ENCODE results near the gene PI4KB.
"Not testable (repeated sequence)": the region's sequence is repeated elsewhere in the genome, so short reads cannot be mapped to it uniquely, and the experiment has no call there.

The PI4KB gene

DNA sequence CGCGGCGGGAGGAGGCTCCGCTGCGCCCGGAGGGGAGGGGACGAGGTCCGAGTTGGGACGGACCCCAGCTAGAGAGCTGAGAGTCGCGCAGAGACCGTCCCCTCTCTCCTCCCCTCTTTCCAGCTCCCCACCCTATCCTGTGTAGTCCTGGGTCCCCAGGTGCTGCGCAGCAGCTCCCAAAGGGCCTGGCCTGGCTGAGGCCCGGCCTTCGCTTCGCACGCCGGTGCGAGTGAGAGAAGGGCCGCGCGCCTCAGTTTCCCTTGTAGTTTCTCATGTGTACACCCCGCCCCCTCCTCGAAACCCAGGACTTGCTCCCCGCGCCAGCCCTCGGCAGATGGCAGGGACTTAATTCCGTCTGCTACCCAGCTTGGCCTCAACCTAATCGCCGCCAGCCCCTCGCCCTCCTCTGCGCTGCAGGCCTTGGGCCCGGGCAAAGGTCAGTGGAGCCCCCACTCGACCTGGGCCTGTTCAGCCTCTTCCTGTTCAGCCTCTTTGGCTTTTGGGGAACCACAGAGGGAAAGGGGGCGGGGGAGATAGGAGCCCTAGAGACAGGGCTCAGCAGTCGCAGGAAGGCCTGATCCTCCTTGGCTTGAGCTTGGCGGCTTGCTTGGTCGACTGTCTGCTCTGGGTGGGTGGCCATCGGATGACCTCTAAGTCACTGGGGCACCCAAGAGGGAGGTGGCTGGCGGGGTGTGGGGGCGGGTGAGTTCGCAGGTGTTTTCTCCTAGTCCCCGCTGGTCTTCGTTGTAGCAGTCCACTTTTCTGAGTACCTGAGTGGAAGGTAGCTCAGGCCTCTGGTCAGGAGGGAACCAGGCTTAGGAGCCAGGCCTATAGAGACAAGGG lies 44.1 kb downstream of the PI4KB start:
- peak; percentile 57 for FAIRE-seq
- no peak for DNase-seq (ENCODE audit: insufficient read length)
- TF ChIP-seq POLR2AphosphoS5 (IDR thresholded peaks at IDR 0.05; ENCODE audit: low read depth, low read length) = no peak
- peak; percentile 38; the same call in 1 of the 2 replicates for TF ChIP-seq POLR2A (IDR thresholded peaks at IDR 0.05; ENCODE audit: low read depth, low read length)
- TF ChIP-seq TAF1 (IDR thresholded peaks at IDR 0.05; ENCODE audit: borderline replicate concordance, low read depth, low read length) = no peak

DNA sequence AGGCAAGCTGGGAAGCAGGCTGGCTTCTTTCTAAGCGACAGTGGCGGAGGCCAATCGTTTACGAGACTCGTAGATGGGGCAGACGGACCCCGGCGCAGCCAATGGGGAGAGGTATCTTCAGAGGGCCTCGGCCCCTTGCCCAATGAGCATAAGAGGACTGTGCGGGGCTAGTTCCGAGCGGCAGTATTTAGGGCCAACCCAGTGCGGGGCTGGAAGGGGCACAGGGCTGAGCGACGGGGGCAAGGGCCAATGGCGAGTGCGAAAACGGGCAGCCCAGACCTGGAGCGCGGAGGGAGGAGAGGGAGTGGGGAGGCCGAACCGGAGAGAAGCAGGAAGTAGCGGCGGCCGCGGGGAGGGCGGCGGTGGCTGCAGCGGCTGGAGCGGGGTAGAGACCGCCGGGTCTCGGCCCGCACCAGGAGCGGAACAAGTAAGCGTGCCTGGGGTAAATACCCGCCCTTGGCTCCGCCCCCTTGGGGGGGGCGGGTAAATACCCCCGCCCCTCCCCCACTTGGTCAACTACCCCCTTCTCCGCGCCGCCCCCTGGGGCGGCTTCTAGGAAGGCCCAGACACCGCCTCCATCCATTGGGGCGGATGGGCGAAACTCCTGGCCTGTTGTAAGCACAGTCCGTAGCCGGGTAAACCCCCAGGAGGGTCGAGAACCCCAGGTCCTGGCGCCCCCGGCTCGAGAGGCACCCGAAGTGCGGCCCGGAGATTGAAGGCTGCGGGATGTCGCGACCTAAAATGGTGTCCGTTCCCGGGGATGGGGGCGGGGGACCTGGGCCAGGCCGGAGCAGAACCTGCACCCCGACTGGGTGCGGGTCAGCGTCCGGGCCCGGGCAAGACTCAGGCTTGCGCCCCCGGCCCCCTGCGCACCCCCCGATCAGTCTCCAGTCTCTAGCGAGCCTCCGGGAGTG lies 45.0 kb downstream of the PI4KB start, which contains the start of gene ZNF687:
ZNF687 (plus strand) TSS at position 331 of the 914 bp plus-strand sequence. CDS start 3,993 bp downstream, outside the sequence.
- peak; percentile 98 for FAIRE-seq
- TF ChIP-seq TAF1 (IDR thresholded peaks at IDR 0.05; ENCODE audit: borderline replicate concordance, low read depth, low read length) (peak; percentile 60), POLR2A (IDR thresholded peaks at IDR 0.05; ENCODE audit: low read depth, low read length) (peak; percentile 84), POLR2AphosphoS5 (IDR thresholded peaks at IDR 0.05; ENCODE audit: low read depth, low read length) (no peak)
- DNase-seq (ENCODE audit: insufficient read length) = peak; percentile 98

DNA sequence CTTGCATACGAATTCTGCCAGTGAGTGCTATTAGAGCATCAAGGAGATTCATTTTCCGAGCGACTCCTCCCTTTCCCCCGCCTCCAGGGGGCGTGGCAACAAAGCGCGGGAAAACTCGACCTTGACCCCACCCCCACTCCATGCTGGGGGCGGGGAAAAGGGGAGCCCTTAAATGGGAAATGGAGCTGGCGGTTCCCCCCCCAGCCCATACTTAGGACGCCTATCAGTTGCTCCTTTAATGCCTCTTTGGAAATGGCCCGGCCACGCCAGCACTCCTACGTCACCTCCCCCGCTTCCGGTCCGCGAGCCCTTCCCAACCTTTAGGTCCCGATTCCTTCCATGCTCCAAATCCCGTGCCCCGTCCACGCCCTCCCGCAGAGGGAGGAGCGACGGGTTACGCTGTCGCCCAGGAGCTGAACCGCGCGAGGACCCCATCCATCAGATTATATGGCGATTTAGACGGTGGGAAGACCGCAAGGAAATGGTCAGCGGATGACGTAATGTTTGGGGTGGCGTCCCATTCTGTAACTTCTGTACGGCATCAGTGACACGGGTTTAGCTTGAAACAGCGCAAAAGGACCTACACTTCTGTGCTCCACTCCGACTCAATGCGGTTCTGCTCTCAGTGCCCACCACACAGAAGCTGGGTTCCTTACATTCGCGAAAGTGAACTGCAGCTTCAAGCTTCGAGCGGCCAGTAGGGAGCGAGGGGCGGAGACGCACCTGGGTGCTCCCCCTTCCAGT lies 45.8 kb downstream of the PI4KB start:
- DNase-seq (ENCODE audit: insufficient read length) (peak; percentile 86), FAIRE-seq (no peak)
- TF ChIP-seq POLR2A (IDR thresholded peaks at IDR 0.05; ENCODE audit: low read depth, low read length) (peak; percentile 85), POLR2AphosphoS5 (IDR thresholded peaks at IDR 0.05; ENCODE audit: low read depth, low read length) (peak; percentile 76), TAF1 (IDR thresholded peaks at IDR 0.05; ENCODE audit: borderline replicate concordance, low read depth, low read length) (no peak)

DNA sequence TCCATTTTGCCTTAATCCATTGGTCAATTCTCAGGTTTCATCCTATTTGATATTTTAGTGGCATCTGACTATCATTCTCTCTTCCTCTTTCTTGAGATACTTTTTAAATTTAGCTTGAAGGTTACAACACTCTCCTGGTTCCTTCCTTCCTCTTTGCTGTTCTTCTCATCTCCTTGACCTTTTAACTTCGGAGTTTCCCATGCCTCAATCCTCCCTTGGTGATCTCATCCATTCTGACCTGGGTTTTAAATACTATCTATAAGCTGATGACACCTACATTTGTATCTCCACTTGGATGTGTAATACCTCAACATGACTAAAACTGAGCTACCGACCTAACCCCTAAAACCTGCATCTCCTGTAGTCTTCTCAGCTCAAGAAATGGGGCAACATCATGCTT lies 50.0 kb downstream of the PI4KB start:
- no peak for DNase-seq (ENCODE audit: insufficient read length)
- FAIRE-seq = peak; percentile 56
- TF ChIP-seq POLR2AphosphoS5 (IDR thresholded peaks at IDR 0.05; ENCODE audit: low read depth, low read length) (no peak), POLR2A (IDR thresholded peaks at IDR 0.05; ENCODE audit: low read depth, low read length) (no peak)

DNA sequence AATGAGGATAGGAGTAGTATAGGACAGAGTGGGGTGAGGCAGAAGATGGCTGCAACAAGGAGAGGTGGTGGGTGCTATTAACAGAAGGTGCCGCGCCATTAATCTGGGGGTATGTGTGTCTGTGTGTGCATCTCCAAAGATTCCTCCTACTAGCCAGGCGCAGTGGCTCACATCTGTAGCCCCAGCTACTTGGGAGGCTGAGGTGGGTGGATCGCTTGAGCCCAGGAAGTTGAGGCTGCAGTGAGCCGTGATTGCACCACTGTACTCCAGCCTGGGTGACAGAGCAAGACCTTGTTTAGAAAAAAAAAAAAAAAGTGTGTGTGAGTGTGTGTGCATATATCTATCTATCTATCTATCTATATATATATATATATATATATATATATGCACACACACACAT lies 51.9 kb downstream of the PI4KB start:
- not testable (repeated sequence) for FAIRE-seq; DNase-seq (ENCODE audit: insufficient read length)

DNA sequence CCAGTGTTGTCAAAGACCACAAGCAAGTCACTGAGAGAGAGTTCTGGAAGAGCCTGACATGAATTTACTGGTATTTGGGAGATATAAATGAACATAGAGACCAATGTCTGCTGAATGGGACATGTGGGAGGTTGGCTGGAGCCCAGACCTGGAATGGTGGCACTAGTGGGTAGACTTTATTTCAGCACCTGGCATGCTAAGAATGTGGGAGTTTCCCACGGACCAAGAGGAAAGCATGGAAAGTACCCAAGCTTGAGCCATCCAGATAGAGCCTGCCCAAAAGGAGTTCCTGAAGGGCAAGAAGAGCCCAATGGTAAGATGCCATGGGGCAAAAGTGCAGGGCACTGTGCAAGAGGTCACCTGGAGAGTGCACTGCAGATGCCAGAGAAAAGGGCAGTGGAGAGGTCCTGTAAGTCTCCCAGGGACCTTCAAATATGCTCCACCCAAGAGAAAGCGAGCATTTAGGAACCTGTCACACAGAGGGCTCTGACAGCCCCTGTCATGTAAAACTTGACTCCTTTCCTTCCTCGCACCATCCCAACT lies 53.2 kb downstream of the PI4KB start:
- DNase-seq (ENCODE audit: insufficient read length) (no peak), FAIRE-seq (no peak)
- TF ChIP-seq TAF1 (IDR thresholded peaks at IDR 0.05; ENCODE audit: borderline replicate concordance, low read depth, low read length) (no peak), POLR2A (IDR thresholded peaks at IDR 0.05; ENCODE audit: low read depth, low read length) (no peak), POLR2AphosphoS5 (IDR thresholded peaks at IDR 0.05; ENCODE audit: low read depth, low read length) (no peak)

DNA sequence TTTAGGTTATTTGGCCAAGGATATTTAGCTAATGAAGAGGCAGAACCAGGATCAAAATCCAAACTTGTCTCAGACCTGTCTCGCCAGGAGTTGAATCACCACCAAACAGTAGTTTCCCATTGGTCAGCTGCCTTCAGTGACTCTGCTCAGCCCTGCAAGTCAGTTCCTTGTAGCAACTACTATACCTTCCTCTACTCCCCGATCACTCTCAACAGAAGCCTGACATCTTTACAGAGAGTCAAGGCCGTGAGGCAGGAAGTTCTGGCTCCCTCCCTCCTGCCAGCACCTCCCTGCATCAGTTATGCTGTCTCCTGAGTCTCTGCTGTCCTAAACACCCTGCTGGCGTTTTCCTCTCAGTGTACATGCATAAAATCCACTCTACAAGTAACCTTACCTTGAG lies 59.5 kb downstream of the PI4KB start:
- TF ChIP-seq TAF1 (IDR thresholded peaks at IDR 0.05; ENCODE audit: borderline replicate concordance, low read depth, low read length) = no peak
- TF ChIP-seq POLR2AphosphoS5 (IDR thresholded peaks at IDR 0.05; ENCODE audit: low read depth, low read length) = no peak
- no peak for TF ChIP-seq POLR2A (IDR thresholded peaks at IDR 0.05; ENCODE audit: low read depth, low read length)
- FAIRE-seq (no peak), DNase-seq (ENCODE audit: insufficient read length) (no peak)

DNA sequence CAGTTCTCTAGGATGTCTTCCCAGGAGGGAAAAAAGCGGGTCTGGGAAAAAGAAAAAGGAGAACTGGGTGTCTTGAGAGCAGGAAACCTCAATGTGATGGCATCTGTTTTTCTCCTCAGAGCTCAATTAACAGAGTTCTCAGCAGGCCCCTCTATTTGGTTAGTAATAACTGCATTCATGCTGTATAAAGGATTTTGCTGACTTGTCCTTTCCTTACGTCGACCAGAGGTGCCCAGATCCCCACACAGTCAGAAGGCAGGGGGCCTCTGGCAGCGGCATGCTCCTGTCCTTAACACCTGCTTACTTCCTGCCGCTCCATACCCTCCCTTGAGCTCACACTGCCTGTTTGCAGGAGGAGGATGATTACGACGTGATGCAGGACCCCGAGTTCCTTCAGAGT lies 60.4 kb downstream of the PI4KB start:
- no peak for FAIRE-seq
- no peak for DNase-seq (ENCODE audit: insufficient read length)
- no peak for TF ChIP-seq TAF1 (IDR thresholded peaks at IDR 0.05; ENCODE audit: borderline replicate concordance, low read depth, low read length)
- TF ChIP-seq POLR2A (IDR thresholded peaks at IDR 0.05; ENCODE audit: low read depth, low read length) = no peak
- TF ChIP-seq POLR2AphosphoS5 (IDR thresholded peaks at IDR 0.05; ENCODE audit: low read depth, low read length) = no peak

DNA sequence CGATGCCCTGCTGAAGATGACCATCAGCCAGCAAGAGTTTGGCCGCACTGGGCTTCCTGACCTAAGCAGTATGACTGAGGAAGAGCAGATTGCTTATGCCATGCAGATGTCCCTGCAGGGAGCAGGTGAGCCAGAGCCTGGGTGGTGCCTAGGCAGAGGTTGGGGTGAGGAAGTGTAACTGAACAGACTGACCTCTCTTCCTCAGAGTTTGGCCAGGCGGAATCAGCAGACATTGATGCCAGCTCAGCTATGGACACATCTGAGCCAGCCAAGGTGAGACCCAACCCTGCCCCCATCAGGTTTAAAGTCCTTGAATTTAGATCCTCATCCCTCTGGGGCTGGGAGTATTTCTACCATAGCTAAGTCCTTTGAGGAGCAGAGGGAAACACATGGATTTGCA lies 60.9 kb downstream of the PI4KB start:
- DNase-seq (ENCODE audit: insufficient read length) (no peak), FAIRE-seq (no peak)
- TF ChIP-seq POLR2A (IDR thresholded peaks at IDR 0.05; ENCODE audit: low read depth, low read length) = no peak
- no peak for TF ChIP-seq TAF1 (IDR thresholded peaks at IDR 0.05; ENCODE audit: borderline replicate concordance, low read depth, low read length)
- no peak for TF ChIP-seq POLR2AphosphoS5 (IDR thresholded peaks at IDR 0.05; ENCODE audit: low read depth, low read length)

DNA sequence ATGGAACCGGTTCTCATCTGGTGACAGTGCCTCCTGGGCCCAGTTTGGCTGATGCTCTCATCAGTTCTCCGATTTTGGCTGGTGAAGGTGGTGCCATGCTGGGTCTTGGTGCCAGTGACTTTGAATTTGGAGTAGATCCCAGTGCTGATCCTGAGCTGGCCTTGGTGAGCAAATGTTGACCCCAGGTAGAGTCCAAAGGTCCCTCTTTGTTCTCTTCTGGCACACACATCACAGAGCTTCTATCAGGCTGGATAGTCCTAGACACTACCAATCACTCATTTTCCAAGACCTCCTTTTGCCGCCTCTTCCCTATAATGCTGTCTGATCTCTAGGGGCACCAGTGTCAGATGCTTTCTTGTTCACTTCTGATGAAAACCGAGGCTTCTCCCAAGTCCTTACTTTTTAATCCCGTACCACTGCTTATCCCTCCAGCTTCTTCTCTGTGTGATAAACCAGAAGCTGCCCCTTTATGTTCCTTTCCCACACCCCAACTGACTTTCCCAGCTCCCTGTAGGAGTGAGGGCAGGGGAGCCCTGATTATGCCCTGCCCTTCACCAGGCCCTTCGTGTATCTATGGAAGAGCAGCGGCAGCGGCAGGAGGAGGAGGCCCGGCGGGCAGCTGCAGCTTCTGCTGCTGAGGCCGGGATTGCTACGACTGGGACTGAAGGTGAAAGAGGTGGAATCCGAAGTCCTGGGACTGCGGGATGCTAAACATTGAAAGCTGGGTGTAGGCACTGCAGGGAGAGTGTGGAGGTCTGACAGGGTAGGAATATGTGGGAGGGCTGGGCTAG lies 61.6 kb downstream of the PI4KB start:
- no peak for TF ChIP-seq TAF1 (IDR thresholded peaks at IDR 0.05; ENCODE audit: borderline replicate concordance, low read depth, low read length)
- TF ChIP-seq POLR2A (IDR thresholded peaks at IDR 0.05; ENCODE audit: low read depth, low read length) = no peak
- no peak for TF ChIP-seq POLR2AphosphoS5 (IDR thresholded peaks at IDR 0.05; ENCODE audit: low read depth, low read length)
- DNase-seq (ENCODE audit: insufficient read length) = no peak
- no peak for FAIRE-seq

All from GM12892 (cell line).